ENCODE data around the gene CCNYL1. TPM values are rescaled to one million over a fixed set of nuclear protein-coding genes. Genes with fewer than 3 reads are reported as not detected.
A peak's percentile ranks its signal among the peaks of the same experiment; 100 is the strongest.

The CCNYL1 gene
- total RNA-seq, 2 donors from 2014 or later, result 19.8 to 22.4 TPM

GRCh38 chr2:207670887-207671286 lies 40.6 kb upstream of the CCNYL1 start:
- Histone ChIP-seq H3K9ac (ENCODE audit: extremely low read depth, low read length, poor library complexity, severe bottlenecking) (no peak overlapping the region), H3K4me3 (ENCODE audit: low read length) (no peak overlapping the region), H3K27ac (ENCODE audit: low read depth, low read length) (no peak overlapping the region), H3K9me3 (ENCODE audit: control insufficient read depth, low read length) (no peaks in the 10 kb centered on the region), H3K36me3 (ENCODE audit: control insufficient read depth, insufficient read depth, low read length) (no peaks in the 10 kb centered on the region), H3K27me3 (ENCODE audit: control insufficient read depth, insufficient read depth, low read length, poor library complexity, severe bottlenecking) (no peaks in the 10 kb centered on the region), H3K4me1 (ENCODE audit: control insufficient read depth, insufficient read depth, low read length) (peaks cover 4% of the 10 kb centered on the region)
- Mint-ChIP-seq H3K27ac (no peak overlapping the region), H3K9me3 (no peaks in the 10 kb centered on the region), H3K4me1 (peaks cover 6% of the 10 kb centered on the region), H3K36me3 (ENCODE audit: low read depth) (no peaks in the 10 kb centered on the region), H3K27me3 (ENCODE audit: insufficient read depth) (peaks cover 7% of the 10 kb centered on the region), H3K4me3 (no peak overlapping the region)
- peak; percentile 76 for DNase-seq
- 68 to 75% methylated on average over 5 to 6 of the region's 6 CpGs for WGBS, 2 experiments (ENCODE audit: insufficient coverage in 1 of 2, insufficient read length in 1 of 2)
- no peak for TF ChIP-seq CTCF (conservative IDR thresholded peaks at IDR 0.05)

- no peak for DNase-seq
- H3K4me1 ChIP-seq (ENCODE audit: control insufficient read depth, insufficient read depth, low read length), result peaks cover 6% of the 10 kb centered on the region
- H3K4me1 Mint-ChIP-seq, result peaks cover 13% of the 10 kb centered on the region
- WGBS, 2 experiments (ENCODE audit: insufficient coverage in 1 of 2, insufficient read length in 1 of 2), result 61 to 72% methylated on average over 2 of the region's 2 CpGs
- no peak overlapping the region for H3K9ac ChIP-seq (ENCODE audit: extremely low read depth, low read length, poor library complexity, severe bottlenecking)
- no peak overlapping the region for H3K4me3 Mint-ChIP-seq
- peaks cover 7% of the 10 kb centered on the region for H3K27me3 Mint-ChIP-seq (ENCODE audit: insufficient read depth)
- H3K36me3 ChIP-seq (ENCODE audit: control insufficient read depth, insufficient read depth, low read length), result no peaks in the 10 kb centered on the region
- H3K27ac ChIP-seq (ENCODE audit: low read depth, low read length), result no peak overlapping the region
- H3K4me3 ChIP-seq (ENCODE audit: low read length), result no peak overlapping the region
- no peaks in the 10 kb centered on the region for H3K9me3 ChIP-seq (ENCODE audit: control insufficient read depth, low read length)
- no peaks in the 10 kb centered on the region for H3K36me3 Mint-ChIP-seq (ENCODE audit: low read depth)
- H3K9me3 Mint-ChIP-seq, result no peaks in the 10 kb centered on the region
- H3K27me3 ChIP-seq (ENCODE audit: control insufficient read depth, insufficient read depth, low read length, poor library complexity, severe bottlenecking), result no peaks in the 10 kb centered on the region
- TF ChIP-seq CTCF (conservative IDR thresholded peaks at IDR 0.05), result no peak
- H3K27ac Mint-ChIP-seq, result no peak overlapping the region
Observed at GRCh38 chr2:207673431-207673830, 38.0 kb upstream of the CCNYL1 start.

- H3K36me3 ChIP-seq (ENCODE audit: control insufficient read depth, insufficient read depth, low read length), result no peaks in the 10 kb centered on the region
- H3K4me1 ChIP-seq (ENCODE audit: control insufficient read depth, insufficient read depth, low read length), result peaks cover 6% of the 10 kb centered on the region
- H3K9ac ChIP-seq (ENCODE audit: extremely low read depth, low read length, poor library complexity, severe bottlenecking), result no peak overlapping the region
- no peaks in the 10 kb centered on the region for H3K9me3 ChIP-seq (ENCODE audit: control insufficient read depth, low read length)
- no peak overlapping the region for H3K27ac ChIP-seq (ENCODE audit: low read depth, low read length)
- DNase-seq, result peak; percentile 38
- no peak overlapping the region for H3K4me3 Mint-ChIP-seq
- H3K27me3 Mint-ChIP-seq (ENCODE audit: insufficient read depth), result peaks cover 7% of the 10 kb centered on the region
- no peaks in the 10 kb centered on the region for H3K27me3 ChIP-seq (ENCODE audit: control insufficient read depth, insufficient read depth, low read length, poor library complexity, severe bottlenecking)
- no peaks in the 10 kb centered on the region for H3K9me3 Mint-ChIP-seq
- peaks cover 13% of the 10 kb centered on the region for H3K4me1 Mint-ChIP-seq
- H3K4me3 ChIP-seq (ENCODE audit: low read length), result no peak overlapping the region
- H3K27ac Mint-ChIP-seq, result no peak overlapping the region
- no peaks in the 10 kb centered on the region for H3K36me3 Mint-ChIP-seq (ENCODE audit: low read depth)
- TF ChIP-seq CTCF (conservative IDR thresholded peaks at IDR 0.05), result no peak
Observed at GRCh38 chr2:207674266-207674774, 37.1 kb upstream of the CCNYL1 start.
